Coronary artery (tissue), 2 donors: ENCODE measurements around the gene LRRK1.
A peak's percentile ranks its signal among the peaks of the same experiment; 100 is the strongest.

Experiments used
- DNase-seq: peaks from one replicate; pipeline ENCODE4 v3.0.0-alpha.2; 2017; ENCODE audit warnings: low spot score
- H3K27ac ChIP-seq, 2 donors: fragments of 200-600 bp; sonication (generic); one replicate each; pipeline ENCODE4 v1.5.1; 2016 to 2019
- H3K4me3 ChIP-seq: fragments of 200-600 bp; sonication (generic); 2 replicates; pipeline ENCODE4 v1.5.1; 2016; ENCODE audit warnings: mild to moderate bottlenecking, moderate library complexity
- TF ChIP-seq, protein P1 (sequence below): fragments of 200-600 bp; sonication (generic); IDR thresholded peaks from one replicate; pipeline ENCODE4 v1.5.1; 2019; ENCODE audit warnings: antibody characterized with exemption

Gene LRRK1

GRCh38 chr15:100918690-100919480, at the start of gene LRRK1:
LRRK1 (plus strand) TSS chr15:100919357; CDS start chr15:100924633, 5,276 bp downstream.
- DNase-seq: peak; percentile 75
- Histone ChIP-seq H3K27ac (peak within 1 kb of the TSS; percentile 15 to 70), H3K4me3 (peak within 1 kb of the TSS; percentile 85)
- TF ChIP-seq, protein P1, sequence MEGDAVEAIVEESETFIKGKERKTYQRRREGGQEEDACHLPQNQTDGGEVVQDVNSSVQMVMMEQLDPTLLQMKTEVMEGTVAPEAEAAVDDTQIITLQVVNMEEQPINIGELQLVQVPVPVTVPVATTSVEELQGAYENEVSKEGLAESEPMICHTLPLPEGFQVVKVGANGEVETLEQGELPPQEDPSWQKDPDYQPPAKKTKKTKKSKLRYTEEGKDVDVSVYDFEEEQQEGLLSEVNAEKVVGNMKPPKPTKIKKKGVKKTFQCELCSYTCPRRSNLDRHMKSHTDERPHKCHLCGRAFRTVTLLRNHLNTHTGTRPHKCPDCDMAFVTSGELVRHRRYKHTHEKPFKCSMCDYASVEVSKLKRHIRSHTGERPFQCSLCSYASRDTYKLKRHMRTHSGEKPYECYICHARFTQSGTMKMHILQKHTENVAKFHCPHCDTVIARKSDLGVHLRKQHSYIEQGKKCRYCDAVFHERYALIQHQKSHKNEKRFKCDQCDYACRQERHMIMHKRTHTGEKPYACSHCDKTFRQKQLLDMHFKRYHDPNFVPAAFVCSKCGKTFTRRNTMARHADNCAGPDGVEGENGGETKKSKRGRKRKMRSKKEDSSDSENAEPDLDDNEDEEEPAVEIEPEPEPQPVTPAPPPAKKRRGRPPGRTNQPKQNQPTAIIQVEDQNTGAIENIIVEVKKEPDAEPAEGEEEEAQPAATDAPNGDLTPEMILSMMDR: no peak

DNA sequence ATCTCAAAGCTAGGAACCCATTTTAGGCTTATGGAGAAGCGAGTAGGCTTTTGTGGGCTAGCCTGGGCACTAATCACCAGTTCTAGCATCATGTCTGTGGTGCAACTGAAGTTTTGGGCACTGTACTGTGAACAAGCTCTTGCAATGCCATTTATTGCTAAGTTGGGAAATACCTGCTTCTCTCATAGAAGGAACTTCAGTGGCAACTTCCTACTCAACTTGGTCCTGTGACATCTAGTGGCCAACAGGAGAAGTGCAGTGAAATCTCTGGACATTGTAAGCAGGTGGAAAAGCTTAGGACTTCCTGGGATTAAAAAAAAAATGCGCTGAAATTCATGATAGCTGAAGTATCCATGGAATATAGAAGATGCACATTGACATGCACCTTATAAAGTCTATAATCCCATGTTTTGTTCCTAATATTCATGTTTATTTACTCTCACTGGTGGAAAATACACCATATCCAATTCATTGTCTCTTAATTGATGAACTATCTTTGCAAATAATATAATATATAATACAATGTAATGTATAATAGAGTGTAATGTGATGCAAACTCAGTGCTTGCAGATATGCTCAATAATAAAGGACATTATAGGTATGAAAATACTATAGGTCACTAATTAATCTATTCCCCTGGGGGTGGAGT, 46.0 kb upstream of the LRRK1 start:
- DNase-seq: no peak
- no peak overlapping the region for H3K27ac ChIP-seq
- no peak overlapping the region for H3K4me3 ChIP-seq
- TF ChIP-seq, protein P1: peak; percentile 77

DNA sequence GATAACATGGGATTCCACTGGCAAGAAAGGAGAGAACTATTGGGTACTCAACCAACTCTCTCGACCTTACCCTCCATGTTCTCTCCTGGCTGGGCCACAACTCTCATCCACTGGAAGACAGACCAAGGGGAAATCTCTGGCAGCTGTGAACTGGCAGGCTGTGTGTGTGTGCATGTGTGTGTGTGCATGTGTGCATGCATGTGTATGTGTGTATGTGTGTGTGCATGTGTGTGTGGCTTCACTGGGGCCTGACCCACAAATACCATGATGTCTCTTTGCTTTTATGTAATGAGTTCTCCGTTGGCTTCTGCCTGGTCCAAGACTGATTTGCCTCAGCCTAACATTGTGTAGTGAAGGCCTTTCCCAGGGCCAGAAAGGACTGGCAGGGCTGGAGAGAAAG, 43.7 kb upstream of the LRRK1 start:
- Histone ChIP-seq H3K4me3 (no peak overlapping the region), H3K27ac (no peak overlapping the region)
- TF ChIP-seq, protein P1: no peak
- DNase-seq: no peak

DNA sequence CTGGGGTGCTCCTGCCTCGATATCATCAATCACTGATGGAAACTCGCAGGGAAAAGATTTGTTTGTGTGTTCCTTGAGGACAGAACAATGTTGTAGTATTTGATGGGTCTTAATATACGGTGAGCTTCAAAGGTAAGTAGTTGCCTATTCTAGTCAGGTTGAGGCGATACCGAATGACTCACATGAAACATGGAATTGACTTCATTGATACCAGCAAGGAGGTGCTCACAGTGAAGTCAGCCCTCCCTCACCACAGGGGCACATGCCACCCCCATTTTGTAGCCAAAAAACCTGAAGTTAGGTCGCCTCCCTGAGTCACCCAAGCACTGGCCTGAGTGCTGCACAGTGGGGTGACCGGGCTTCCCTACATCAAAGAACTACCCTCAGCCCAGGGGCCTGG, 43.2 kb upstream of the LRRK1 start:
- no peak overlapping the region for H3K27ac ChIP-seq
- DNase-seq: no peak
- no peak overlapping the region for H3K4me3 ChIP-seq
- TF ChIP-seq, protein P1: no peak

GRCh38 chr15:100877551-100877950, 41.6 kb upstream of the LRRK1 start:
- no peak for DNase-seq
- no peak overlapping the region for H3K4me3 ChIP-seq
- H3K27ac ChIP-seq: no peak overlapping the region
- TF ChIP-seq, protein P1: no peak

- DNase-seq: no peak
- Histone ChIP-seq H3K27ac (no peak overlapping the region), H3K4me3 (no peak overlapping the region)
- TF ChIP-seq, protein P1: no peak
Observed at GRCh38 chr15:100878130-100878529, 41.0 kb upstream of the LRRK1 start.

GRCh38 chr15:100878648-100879047, 40.5 kb upstream of the LRRK1 start:
- DNase-seq: no peak
- peak overlapping the region; percentile 79 for H3K4me3 ChIP-seq
- TF ChIP-seq, protein P1: no peak
- H3K27ac ChIP-seq: no peak overlapping the region
